GM12873 (cell line): Measurements from ENCODE around the gene CYB5R3.

Experiments used
- TF ChIP-seq, protein P1 (sequence below): IDR thresholded peaks from 2 replicates; pipeline ENCODE4 v1.5.1; 2012; ENCODE audit warnings: low read depth, mild to moderate bottlenecking, moderate library complexity, low read length, control low read depth; ENCODE audit not compliant: insufficient read depth; ENCODE audit errors: missing control alignments

Gene CYB5R3

DNA sequence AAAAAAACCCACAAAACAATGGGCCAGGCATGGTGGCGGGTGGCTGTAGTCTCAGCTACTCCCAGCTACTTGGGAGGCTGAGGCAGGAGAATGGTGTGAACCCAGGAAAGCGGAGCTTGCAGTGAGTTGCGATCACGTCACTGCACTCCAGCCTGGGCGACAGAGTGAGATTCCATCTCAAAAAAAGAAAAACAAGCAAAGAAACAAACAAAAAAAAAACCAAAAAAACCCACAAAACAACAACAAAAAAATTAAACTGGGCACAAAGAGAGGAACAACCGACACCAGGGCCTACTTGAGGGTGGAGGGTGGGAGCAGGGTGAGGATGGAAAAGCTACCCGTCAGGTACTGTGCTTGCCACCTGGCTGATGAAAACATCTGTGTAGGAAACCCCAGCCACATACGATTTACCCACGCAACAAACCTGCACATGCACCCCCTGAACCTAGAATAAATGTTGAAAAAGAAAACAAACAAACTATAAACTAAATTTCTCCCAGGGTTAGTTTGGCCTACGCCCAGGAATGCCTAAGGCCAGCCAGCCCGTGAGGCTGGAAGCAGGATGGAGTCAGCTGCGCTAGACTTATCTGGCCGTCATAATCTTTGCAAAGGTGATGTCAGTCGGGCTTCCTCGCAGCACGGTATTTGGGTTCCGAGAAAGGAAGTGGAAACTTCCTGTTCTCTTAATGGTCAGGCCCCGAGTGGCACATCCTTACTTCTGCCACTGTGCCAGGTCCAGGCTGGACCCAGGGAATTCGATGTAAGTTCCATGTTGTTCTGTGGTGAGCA lies 21.9 kb upstream of the CYB5R3 start:
- TF ChIP-seq, protein P1, sequence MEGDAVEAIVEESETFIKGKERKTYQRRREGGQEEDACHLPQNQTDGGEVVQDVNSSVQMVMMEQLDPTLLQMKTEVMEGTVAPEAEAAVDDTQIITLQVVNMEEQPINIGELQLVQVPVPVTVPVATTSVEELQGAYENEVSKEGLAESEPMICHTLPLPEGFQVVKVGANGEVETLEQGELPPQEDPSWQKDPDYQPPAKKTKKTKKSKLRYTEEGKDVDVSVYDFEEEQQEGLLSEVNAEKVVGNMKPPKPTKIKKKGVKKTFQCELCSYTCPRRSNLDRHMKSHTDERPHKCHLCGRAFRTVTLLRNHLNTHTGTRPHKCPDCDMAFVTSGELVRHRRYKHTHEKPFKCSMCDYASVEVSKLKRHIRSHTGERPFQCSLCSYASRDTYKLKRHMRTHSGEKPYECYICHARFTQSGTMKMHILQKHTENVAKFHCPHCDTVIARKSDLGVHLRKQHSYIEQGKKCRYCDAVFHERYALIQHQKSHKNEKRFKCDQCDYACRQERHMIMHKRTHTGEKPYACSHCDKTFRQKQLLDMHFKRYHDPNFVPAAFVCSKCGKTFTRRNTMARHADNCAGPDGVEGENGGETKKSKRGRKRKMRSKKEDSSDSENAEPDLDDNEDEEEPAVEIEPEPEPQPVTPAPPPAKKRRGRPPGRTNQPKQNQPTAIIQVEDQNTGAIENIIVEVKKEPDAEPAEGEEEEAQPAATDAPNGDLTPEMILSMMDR, result no peak

DNA sequence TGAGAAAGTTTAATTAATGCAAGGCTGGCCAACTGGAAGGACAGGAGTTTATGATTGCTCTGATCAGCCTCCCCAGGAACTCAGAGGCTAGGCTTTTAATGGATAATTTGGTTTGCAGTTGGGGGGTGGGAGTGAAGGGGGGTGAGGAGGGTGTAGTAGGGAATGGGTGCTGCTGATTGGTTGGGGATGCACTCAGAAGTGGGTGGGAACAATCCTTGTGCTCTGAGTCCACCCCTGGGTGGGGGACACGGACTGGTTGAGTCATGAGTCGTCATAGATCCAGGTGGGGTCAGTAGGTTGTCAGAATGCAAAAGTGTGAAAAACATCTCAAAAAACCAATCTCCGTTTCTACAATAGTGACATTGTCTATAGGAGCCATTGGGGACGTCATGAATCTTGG lies 20.9 kb upstream of the CYB5R3 start:
- TF ChIP-seq, protein P1, result no peak

DNA sequence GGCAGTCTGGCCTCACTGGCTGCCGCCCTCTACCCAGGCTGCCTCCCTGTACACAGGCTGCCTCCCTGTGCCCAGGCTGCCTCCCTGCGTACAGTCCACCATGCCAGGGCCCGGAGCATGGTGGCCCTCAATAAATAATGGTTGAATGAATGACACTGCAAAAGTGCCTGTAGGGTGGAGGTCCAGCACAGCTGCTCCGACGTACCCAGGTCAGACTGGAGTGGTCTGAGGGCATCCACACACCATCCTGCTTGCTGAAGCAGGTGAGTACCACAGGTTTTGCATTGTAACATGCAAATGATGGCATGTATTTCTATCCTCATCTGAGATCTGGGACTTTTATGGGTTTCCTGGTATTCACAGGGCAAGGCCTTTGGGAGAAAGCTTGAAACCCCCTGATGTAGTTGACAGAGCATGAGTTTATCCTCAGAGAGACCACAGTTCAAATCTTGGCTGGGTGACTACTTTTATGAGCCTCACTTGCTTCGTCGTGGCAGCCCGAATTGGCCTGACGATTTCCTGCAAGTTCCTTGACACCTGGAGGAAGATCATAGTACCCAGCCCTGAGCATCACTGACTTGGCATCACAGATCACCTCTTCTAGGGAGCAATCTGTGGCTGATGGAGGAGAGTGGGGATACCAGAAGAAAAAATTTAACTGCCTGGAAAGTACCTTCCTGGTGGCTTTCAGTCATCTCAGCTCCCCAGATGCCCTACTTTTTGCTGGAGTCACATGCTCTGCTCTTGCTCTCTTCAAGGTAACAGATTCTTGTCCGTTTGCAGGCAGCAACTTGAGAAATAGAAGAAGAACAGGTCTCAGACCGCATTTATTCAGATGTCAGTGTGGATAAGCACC lies 16.0 kb upstream of the CYB5R3 start:
- TF ChIP-seq, protein P1, result no peak

DNA sequence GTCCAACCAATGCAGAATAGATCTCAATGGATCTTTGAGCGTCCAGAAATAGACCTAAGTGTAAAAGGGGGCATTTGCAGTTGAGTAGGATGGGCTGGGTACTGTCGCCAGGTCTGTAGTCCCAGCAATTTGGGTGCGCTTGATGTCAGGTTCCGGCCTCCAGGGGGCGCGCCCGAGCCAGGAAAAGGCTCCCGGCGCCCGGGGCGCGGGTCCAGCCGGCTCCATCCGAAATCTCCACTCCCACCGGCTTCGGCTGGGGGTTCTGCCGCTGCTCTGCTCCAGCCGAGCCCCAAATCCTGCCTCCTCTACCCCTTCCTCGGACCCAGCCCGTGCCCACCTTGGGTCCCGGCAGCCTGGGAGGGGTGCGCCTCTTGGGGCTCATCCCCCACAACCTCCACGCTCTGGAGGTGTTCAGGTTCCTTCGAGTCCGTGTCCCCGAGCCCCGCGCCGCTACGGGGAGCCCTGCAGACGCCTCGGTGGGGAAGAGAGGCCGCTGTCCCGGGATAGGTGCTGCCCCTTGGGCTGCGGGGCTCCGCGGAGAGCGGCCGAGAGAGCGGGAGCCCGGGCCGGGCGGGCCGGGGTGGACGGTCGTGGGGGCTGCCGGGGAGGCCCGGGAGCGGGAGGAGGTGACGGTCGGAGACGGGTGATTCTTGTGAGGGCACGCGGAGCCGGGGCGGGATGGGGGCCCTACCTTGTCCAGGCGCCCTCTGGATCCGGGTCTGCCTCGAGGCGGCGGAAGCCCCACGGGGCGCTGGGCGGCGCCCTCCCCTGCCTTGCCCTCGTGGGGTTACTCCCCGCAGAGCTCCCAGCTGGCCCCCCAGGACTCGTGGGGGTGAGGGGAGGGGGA lies 13.0 kb upstream of the CYB5R3 start:
- TF ChIP-seq, protein P1, result peak; percentile 84

DNA sequence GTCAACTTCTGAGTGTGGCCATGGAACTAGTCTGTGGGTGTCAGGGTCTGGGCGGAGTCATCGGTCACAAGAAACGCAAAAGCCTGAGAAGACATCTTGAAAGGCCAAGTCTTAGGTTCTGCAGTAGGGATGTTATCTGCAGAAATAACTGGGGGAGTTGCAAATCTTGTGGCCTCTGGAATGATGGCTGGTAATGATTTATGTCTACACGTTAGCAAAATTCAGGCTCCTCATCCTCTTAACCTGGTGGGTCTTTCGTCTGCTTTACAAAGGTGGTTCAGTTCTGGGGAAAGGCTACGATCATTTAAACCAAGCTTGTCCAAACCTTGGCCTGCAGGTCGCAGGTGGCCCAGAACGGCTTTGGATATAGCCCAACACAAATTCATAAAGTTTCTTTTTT lies 7.4 kb upstream of the CYB5R3 start:
- TF ChIP-seq, protein P1, result no peak

DNA sequence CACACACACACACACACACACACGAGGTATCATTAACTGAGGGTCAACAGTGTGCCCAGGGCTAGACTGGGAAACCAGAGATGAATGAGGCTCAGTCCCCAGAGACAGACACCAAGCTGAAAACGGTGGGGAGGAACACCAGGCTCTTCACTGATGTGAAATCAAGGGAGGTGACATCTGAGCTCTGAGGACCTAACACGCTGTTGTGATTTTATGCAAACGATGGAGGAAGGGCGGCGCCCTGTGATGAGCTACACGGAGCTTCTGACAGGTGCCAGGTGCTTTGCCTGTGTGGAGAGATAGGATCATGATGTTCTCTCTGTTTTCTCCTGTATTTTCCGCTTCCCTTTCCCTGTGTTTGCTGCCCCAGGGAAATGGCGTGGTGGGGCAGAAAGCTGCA lies 6.5 kb upstream of the CYB5R3 start:
- TF ChIP-seq, protein P1, result no peak
